Activated CD4-positive, alpha-beta T cell treated with anti-CD3 and anti-CD28 coated beads for 4 hours (primary cell): Measurements from ENCODE around the gene SH3BP5.
"Not testable (repeated sequence)": the region's sequence is repeated elsewhere in the genome, so short reads cannot be mapped to it uniquely, and the experiment has no call there.

Experiments
- DNase-seq, 2 donors: peaks; one replicate each; pipeline ENCODE4 v3.0.0-alpha.2; 2020

The SH3BP5 gene, protein sequence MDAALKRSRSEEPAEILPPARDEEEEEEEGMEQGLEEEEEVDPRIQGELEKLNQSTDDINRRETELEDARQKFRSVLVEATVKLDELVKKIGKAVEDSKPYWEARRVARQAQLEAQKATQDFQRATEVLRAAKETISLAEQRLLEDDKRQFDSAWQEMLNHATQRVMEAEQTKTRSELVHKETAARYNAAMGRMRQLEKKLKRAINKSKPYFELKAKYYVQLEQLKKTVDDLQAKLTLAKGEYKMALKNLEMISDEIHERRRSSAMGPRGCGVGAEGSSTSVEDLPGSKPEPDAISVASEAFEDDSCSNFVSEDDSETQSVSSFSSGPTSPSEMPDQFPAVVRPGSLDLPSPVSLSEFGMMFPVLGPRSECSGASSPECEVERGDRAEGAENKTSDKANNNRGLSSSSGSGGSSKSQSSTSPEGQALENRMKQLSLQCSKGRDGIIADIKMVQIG

DNA sequence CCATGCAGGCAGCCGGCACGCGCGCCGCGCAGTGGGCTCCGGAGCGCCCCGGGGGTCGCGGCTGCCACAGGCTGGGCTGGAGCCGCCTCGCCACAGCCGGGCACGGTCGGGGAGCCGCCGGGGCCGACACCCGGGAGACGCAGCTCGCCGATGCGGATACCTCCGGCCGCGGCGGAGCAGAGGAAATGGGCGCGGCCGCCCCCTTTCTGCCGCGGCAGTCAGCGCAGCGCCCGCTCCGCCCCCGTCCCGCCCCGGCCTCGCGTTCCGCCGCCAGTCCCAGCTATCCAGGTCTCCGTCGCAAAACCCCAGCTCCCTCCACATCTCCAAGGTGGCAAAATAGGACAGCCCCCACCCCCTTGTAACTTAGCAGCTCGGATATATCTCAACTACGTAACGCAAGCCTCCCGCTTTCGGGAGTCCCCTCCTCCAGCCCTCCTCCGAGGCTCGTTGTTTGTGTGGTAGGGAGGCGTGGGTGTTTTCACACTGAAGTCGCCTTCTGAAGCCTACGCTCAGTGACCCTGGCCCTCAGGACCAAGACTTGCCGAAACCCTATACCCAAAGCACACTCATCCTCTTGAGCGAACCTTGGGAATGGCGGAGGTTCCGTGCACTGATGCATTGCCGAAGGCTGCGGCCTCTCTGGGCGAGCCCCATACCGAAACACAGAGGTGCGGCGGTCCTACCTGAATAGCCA, at the start of gene SH3BP5:
SH3BP5 (minus strand) TSS at position 182 of the 694 bp plus-strand sequence; CDS start at position 4, 178 bp downstream.
- peak; percentile 66 to 72 for DNase-seq

DNA sequence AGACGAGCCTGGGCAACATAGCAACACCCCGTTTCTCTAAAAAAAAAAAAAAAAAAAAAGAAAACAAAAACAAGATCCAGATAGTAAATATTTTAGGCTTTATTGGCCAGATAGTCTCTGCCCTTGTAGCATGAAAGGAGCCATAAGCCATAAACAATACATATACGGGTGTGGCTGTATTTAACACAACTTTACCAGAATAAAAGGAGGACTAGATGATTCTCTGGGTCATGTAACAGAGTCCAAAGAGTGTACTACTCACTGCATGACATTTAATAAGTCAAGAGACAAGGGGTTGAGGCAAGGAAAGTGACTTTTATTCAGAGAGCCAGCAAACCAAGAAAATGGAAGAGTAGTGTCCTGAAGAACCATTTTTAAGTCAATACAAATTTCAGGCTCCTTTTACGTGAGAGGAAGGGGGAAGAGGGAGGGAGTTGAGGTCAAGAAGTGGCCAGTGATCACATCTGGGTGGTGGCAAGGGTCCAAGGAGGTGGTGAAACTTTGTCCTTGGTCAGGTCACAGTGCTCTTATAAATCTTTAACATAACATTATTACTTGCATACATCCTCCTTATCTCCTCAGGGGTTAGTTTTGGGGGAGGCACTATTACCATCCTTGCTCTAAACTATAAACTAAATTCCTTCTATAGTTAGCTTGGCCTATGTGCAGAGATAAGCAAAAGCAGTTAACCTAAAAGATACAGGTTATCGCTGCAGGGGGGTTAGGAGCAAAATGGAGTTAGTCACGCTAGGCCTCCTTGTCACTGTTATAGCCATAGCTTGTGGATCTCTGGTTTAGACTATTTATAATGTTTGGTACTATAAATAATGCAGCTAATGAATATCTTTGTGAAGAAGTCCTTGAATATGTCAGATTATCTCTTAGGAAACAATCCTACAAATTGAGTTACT, 48.8 kb upstream of the SH3BP5 start:
- no peak for DNase-seq

DNA sequence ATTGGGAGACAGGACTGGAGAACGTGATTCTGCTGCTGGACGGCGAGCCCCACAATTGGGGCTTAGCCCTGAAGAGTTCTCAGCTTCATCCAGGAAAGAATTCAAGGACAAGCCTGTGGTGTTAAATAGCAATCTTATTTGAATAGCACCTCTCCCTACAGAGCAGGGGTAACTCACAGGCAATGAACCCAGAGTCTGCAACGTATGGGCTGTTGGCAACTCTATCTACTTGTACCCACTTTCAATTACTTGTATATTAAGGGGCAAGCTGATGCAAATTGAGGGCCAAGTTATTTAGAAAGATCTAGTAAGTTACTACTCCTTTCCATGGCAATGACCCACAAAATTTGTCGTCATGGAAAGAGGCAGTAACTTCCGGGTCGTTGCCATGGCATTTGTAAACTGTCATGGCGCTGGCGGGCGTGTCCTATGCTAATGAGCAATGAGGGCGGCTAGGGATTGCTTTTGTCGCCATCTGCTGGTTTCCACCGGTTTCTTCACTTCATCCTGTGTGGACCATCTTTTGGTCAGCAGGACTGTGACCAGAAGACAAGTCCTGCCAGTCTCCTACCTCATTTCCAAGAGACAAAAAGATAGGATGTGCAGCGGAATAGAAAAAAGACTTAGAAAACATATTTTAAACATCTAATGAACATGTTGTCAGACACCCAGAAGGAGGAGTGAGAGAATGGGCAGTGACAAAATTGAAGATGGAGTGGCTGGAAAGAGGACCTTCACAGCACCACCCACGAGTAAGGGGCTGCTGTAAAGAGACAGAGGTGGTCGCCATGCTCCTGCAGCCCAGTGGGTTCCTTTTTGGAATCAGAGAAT, 45.8 kb upstream of the SH3BP5 start:
- DNase-seq: peak; percentile 95 to 96

DNA sequence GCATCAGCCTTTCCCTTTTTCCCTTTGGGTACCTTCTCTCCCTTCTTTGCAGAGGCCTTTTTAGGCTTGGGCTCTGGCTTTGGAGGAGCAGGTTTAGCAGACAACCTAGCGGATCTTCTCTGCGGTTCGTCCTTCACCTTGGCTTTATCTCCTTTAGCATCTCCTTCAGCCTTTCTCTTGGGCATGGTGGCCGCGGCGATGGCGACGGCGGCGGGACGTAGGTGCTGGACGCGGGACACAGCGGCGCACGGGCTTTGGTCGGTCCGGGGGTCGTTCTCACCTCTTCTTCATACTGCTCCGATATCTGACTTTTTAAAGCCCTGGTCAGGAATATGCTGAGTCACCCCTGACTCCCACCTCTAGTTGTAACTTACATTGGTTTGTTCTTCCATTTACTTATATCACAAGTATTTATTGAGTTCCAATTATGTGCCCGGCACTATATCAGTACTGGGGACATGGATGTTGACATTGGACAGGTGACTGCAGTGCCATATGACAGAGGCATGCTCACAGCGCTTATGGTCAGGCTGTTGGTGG, 43.1 kb upstream of the SH3BP5 start:
- DNase-seq: no peak

DNA sequence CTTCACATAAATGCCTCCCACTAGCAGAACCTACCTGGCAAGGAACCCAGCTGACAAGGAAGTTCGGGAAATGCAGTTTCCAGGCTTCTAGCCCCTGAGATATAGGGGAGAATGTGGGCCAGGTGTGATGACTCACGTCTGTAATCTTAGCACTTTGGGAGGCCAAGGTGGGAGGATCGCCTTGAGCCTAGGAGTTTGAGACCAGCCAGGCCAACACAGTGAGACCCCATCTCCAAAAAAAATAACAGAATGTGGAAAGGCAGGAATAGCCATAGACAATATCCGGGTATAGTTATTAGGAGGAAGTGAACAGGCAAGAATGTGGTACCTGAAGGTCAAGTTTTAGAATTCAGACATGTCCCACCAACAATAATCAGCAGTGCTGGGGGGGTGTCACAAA, 40.5 kb upstream of the SH3BP5 start:
- no peak for DNase-seq

DNA sequence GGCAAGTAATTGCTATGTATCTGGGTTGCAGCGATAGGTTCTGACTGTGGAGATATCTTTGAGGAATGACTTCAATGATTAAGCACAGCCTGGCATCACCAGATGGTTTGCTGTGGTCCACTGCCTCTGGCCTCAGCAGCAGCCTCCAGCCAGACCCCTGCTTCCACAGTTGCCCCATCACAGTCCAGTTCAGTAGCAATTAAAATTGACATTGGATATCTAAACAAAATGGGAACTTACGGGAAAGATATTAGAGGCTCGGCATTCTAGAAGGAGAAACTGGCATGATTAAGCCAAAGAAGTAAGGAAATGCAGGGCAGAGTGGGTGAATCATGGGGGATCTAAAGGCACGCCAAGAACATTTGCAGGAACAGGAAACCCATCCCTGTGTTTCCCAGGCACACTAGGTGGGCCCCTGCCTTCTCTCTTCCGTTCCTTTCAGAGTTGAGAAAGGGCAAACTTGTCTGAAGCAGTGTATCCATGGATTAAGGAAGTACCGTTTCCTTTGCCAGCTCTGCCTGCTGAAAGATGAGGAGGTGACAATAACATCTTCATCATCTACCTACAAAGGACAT, 36.3 kb upstream of the SH3BP5 start:
- DNase-seq: no peak

DNA sequence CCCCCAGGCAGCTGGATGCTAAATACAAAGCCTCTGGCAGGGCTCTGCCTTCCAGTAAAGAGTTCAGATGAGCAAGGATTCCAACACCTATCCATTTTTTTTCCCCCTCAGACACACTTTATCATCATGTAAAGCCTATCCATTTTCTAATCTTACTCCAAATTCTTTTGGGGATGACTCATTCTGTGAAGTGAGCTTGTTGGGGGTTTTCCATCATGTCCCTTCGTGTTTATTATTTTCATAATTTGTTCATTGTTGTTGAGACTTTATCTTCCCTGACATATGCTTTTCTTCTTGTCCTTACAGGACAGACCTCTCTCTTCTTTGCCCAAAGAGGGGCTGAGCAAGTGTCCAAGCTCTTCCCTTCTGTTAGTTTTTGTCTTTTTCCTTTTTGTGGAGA, 34.7 kb upstream of the SH3BP5 start:
- DNase-seq: no peak

DNA sequence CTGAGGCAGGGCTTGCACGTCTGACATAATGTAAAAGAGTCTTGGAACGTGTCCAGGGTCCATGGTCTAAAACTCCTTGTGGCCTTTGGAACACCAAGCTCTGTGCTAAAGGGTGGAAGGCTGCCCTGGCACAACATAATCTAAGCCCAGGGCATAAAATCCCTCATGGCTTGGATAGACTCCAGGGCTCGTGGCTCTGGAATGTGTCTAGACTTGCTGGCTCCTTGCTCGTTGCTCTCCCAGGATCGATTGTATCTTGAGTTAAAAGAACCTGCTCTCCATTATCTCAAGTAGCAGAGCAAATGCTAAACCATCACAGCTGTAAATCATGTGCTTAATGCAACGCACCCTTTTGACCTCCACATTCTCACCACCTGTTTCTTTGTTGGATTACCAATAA, 31.7 kb upstream of the SH3BP5 start:
- DNase-seq: not testable (repeated sequence)

DNA sequence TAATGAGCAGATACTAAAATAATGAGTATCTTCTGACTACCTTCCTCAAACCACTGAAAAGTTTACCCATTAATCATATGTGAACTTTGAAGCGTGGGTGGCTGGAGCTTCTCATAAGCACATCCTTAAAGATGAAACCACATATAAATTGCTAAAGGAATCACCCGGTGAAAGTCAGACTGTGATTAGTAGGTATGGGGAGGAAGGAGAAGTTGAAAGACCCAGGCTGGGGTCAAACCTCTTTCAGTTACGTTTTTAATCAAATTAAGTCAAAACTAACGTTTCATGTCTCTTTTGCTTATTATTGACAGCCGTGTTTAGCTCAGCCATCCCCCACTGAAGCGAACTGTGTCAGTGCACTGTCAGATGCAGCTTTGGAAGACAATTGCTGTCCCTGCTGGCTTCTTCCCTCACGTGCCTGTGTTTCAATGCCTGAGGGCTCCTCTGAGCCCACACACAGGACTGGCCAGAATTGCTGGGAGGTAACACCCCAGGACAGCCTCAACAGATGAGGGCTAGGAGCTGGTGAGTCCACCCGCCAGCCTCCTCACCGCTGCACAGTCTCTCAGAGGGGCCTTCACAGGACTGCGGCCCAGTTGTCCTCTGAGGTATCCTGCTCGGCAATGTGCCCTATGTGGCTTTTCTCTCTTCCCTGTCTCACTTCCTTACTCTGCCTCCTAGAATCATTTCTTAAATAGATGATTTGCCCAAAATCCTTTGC, 29.3 kb upstream of the SH3BP5 start:
- DNase-seq: peak; percentile 50 to 58

DNA sequence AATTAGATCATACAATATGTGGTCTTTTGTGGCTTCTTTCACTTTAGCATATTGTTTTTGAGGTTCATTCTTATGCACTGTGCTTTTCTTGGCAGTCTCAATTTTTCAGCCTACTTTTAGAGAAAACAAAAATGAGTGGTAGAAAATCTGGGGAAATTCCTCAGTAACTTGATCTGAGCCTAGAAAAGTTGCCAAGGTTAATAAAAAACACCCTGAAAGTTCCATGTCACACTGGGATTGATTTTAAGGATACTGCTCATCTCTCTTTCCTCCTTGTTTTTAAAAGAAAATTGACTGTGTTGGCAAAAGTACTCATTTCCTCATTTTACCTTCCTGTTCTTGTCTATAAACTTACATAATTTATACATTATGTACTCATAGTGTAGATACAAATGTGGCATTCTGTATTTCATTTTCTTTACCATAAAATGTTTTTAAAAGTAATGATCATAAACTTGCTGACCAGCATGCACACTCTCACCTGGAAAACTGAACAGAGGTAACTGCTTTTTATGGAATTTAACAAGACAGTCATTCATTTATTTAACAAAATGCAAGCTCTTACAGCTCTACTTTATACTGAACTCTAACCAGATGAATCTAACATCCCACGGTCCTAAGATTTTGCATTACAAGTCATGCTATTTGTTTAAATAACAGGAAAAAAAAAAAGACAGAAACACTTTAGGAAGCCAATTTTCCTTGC, 28.6 kb upstream of the SH3BP5 start:
- DNase-seq: no peak

DNA sequence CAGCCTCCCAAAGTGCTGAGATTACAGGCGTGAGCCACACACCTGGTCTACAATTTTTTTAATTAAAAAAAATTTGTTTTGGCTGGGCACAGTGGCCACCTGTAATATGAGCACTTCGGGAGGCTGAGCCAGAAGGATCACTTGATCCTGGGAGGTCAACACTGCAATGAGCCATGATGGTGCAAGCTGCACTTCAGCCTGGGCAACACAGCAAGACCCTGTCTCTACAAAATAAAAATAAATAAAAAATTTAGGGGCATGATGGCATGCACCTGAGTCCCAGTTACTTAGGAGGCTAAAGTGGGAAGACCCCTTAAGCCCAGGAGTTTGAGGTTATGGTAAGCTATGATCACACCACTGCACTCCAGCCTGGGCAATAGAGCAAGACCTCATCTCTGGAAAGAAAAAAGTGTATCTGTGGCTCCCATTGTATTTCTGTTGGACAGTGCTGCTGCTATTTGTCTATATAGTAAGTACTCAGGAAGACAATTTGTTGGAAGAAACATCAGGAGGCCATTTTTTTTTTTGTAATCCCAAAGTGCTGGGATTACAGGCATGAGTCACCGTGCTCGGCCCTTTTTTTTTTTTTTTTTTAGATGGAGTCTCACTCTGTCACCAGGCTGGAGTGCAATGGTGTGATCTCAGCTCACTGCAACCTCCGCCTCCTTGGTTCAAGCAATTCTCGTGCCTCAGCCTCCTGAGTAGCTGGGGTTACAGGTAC, 27.5 kb upstream of the SH3BP5 start:
- DNase-seq: no peak

DNA sequence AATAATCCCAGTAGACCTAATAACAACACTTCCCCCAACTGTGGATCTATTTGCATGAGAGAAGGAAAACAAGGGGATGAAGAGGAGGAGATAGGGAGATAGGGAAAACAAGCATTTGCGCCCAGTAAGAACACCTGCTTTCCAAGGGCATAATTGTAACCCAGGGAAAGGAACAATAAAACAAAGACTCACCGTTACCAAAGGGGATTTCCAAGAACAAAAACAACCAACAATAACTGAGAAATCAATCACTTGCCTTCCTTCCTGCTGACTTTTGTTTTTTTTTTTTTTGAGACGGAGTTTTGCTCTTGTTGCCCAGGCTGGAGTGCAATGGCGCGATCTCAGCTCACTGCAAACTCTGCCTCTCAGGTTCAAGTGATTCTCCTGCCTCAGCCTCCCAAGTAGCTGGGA, 24.3 kb upstream of the SH3BP5 start:
- not testable (repeated sequence) for DNase-seq

DNA sequence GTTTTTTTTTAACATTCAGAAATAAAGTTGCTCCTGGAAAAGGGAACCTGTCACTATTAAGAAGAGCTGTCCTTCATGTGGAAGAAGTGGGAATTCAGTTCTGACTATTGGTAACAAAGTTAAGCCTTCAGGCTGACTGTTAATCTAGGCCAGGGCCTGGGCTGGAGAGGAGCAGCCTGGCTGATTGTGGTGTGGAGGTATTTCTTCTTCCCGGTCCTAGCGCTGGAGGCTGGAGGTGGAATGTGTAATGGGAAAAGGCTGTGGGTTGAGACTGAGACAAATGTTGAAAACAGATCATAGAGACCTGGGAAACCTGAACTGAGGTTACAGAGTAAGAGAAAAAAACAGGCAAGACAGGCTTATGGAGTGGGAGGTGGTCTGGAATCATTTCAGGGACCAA, 23.8 kb upstream of the SH3BP5 start:
- no peak for DNase-seq

DNA sequence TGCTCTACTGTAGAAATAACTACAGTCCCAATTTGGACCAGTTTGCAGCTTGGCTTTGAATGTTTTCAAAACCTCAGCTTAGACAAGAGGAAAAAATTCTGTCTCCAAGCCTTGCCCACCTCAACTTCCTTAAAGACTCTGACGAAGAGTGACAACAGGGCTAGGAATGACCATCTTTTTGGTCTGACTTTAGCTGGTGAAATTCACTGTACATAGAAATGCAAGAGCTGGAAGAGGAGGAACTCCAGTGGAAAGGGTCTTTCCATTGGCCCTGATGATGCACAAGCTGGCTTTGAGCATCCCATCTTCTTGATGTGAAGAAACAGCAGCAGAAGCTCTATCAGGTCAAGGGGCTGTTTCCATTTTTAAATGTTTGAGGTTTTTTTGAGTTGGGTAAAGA, 22.7 kb upstream of the SH3BP5 start:
- DNase-seq: no peak

DNA sequence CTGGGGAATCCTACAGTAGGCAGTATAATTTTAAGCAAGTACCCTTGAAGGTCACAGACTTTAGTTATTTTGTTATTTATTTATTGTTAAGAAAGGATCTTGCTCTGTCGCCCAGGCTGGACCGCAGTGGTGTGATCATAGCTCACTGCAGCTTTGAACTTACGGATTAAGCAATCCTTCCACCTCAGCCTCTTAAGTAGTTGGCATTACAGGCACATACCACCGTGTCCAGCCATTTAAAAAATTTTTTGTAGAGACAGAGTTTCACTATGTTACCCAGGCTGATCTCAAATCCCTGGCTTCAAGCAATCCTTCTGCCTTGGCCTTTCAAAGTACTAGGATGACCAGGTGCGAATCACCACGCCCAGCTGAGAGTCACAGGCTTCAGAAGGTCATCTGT, 22.1 kb upstream of the SH3BP5 start:
- DNase-seq: no peak

DNA sequence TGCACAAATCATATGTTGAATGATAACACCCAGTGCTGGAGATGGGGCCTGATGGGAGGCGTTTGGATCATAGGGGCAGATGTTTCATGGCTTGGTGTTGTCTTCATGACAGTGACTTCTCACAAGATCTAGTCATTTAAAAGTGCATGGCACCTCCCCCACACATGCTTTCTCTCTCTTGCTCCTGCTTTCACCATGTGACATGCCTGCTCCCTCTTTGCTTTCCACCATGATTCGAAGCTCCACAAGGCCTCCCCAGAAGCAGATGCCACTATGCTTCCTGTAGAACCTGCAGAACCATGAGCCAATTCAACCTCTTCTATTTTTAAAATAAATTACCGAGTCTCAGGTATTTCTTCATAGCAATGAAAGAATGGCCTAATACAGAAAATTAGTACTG, 17.8 kb upstream of the SH3BP5 start:
- DNase-seq: no peak

DNA sequence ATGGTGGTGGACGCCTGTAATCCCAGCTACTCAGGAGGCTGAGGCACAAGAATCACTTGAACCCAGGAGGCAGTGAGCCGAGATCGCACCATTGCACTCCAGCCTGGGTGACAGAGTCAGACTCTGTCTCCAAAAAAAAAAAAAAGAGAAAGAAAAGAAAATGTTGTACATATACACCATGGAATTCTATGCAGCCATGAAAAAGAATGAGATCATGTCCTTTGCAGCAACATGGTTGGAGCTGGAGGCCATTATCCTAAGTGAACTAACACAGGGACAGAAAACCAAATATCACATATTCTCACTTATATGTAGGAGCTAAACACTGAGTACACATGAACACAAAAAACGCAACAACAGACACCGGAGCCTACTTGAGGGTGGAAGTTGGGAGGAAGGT, 17.1 kb upstream of the SH3BP5 start:
- DNase-seq: not testable (repeated sequence)

DNA sequence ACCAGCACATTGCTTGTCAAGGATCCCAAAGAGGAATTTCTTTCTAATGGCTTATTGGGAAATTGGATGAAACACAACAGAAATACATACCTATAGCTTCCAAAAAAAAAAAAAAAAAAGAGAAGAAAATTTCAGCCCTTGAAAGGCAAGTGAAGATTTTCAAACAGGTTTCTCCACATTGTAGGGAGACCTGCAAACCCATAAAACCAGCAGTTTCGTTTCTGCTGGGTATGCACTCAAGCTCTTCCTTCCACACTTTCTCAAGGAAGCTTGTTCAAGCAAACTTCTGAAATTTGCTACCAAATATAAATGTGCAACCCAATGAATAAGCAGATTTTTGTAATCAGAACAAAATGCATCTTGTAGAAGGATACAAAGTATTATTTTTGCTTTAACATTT, 15.9 kb upstream of the SH3BP5 start:
- no peak for DNase-seq

DNA sequence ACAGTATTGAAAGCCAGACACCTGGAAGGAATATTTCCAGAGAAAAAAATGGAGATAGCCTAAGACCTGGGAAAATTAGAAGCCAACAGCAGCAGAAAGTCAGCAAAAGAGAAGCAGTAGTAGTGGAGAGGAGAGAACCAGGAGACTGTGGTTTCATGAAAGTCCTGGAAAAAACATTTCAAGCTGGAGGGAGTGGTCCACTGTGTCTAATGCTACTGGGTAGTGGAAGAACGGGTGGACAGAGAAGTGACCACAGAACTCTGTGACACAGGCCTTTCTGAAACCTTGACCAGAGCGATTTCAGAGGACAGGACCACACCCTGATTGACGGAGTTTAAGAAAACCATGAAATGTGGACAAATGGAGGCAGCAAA, 15.3 kb upstream of the SH3BP5 start:
- DNase-seq: no peak
